Activated CD4-positive, alpha-beta T cell treated with anti-CD3 and anti-CD28 coated beads for 36 hours (primary cell): ENCODE results near the gene MAMLD1. TPM values are rescaled to one million over a fixed set of nuclear protein-coding genes. Genes with fewer than 3 reads are reported as not detected.
A peak's percentile ranks its signal among the peaks of the same experiment; 100 is the strongest.

Experiments
- ATAC-seq: fragments of 200-7000 bp; cut with Tn5 transposase; one replicate; pipeline ENCODE4 v1.10.0; 2021; ENCODE audit warnings: mild to moderate bottlenecking, moderate library complexity
- CTCF ChIA-PET: fragments of 350-600 bp; sonication (Branson Sonifier 250); formaldehyde crosslinking; loops from one replicate; lab custom pipeline; 2021; ENCODE audit warnings: antibody characterized with exemption; lab: Charles Lee
- POLR2A ChIA-PET: fragments of 350-600 bp; sonication (Branson Sonifier 250); formaldehyde crosslinking; loops from one replicate; lab custom pipeline; 2021; ENCODE audit warnings: antibody characterized with exemption, inconsistent platforms; lab: Charles Lee
- DNase-seq: peaks from one replicate; pipeline ENCODE4 v3.0.0-alpha.2; 2020
- H3K27ac Mint-ChIP-seq: one replicate; pipeline ENCODE4 v1.8.0; 2021; ENCODE audit warnings: mixed read lengths
- H3K27me3 Mint-ChIP-seq: one replicate; pipeline ENCODE4 v1.8.0; 2021; ENCODE audit warnings: mixed read lengths
- H3K36me3 Mint-ChIP-seq: one replicate; pipeline ENCODE4 v1.8.0; 2021; ENCODE audit warnings: low read depth, mixed read lengths
- H3K4me1 Mint-ChIP-seq: one replicate; pipeline ENCODE4 v1.8.0; 2021; ENCODE audit warnings: mixed read lengths
- H3K4me3 Mint-ChIP-seq: one replicate; pipeline ENCODE4 v1.8.0; 2021; ENCODE audit warnings: mild to moderate bottlenecking, moderate library complexity, mixed read lengths
- H3K9me3 Mint-ChIP-seq: one replicate; pipeline ENCODE4 v1.8.0; 2021; ENCODE audit warnings: low read depth, mixed read lengths
- intact Hi-C, 2 experiments: fragments of 100-400 bp; cut with DNase I in 1 of 2; cut with micrococcal nuclease in 1 of 2; formaldehyde crosslinking; loops; one replicate each; pipeline versions ENCODE4 v1.14.2 to v1.15.1; 2022 to 2024; cut with DNase I, micrococcal nuclease
- total RNA-seq, 2 experiments: library from RNA; stranded (reverse); gene quantifications; one replicate each; pipeline ENCODE4 v1.2.3, GENCODE V29; 2021

The MAMLD1 gene
- total RNA-seq, 2 experiments from 2014 or later = 1.5 to 1.6 TPM

GRCh38 chrX:150486011-150486410, 122.9 kb downstream of the MAMLD1 start:
- no peaks in the 10 kb centered on the region for H3K9me3 Mint-ChIP-seq
- intact Hi-C loops = loop anchor here (2.0 to 10.0 kb wide), 4 partner anchors 37 to 524 kb away; no protein-coding TSS in a partner anchor
- POLR2A ChIA-PET = no interaction called here

GRCh38 chrX:150487369-150488094, 124.4 kb downstream of the MAMLD1 start:
- Mint-ChIP-seq H3K36me3 (no peaks in the 10 kb centered on the region), H3K4me1 (peaks cover 12% of the 10 kb centered on the region), H3K27me3 (no peaks in the 10 kb centered on the region), H3K9me3 (no peaks in the 10 kb centered on the region), H3K4me3 (no peak overlapping the region), H3K27ac (no peak overlapping the region)
- ATAC-seq (no peak), DNase-seq (no peak)
- ChIA-PET POLR2A (no interaction called here), CTCF (interaction anchor here (0.9 to 1.7 kb wide), 5 partner anchors 9 to 122 kb away, joined by 3 to 6 read pairs (median 3); no protein-coding TSS in a partner anchor)
- intact Hi-C loops = loop anchor here (2.0 to 10.0 kb wide), 4 partner anchors 39 to 525 kb away; no protein-coding TSS in a partner anchor

More at GRCh38 chrX:150486011-150486410, 122.9 kb downstream of the MAMLD1 start:
- Mint-ChIP-seq H3K4me1 (peaks cover 26% of the 10 kb centered on the region), H3K36me3 (no peaks in the 10 kb centered on the region), H3K27me3 (no peaks in the 10 kb centered on the region), H3K27ac (no peak overlapping the region), H3K4me3 (no peak overlapping the region)
- peak; percentile 28 for ATAC-seq
- CTCF ChIA-PET = interaction anchor here (0.5 to 1.9 kb wide), 5 partner anchors 9 to 122 kb away, joined by 3 to 7 read pairs (median 5); partner anchors contain the start of gene MAMLD1
- DNase-seq = peak; percentile 66

- ChIA-PET CTCF (no interaction called here), POLR2A (interaction anchor here (0.5 kb wide), 1 partner anchor 228 kb away, joined by 3 read pairs; no protein-coding TSS in a partner anchor)
- Mint-ChIP-seq H3K36me3 (no peaks in the 10 kb centered on the region), H3K9me3 (no peaks in the 10 kb centered on the region), H3K27me3 (no peaks in the 10 kb centered on the region), H3K4me3 (no peak overlapping the region), H3K4me1 (no peaks in the 10 kb centered on the region), H3K27ac (no peak overlapping the region)
- ATAC-seq (no peak), DNase-seq (no peak)
- intact Hi-C loops = loop anchor here (5.0 to 10.0 kb wide), 3 partner anchors 285 to 527 kb away; no protein-coding TSS in a partner anchor
These were observed 126.4 kb downstream of the MAMLD1 start for GRCh38 chrX:150489359-150490015.

- POLR2A ChIA-PET = no interaction called here
- no peaks in the 10 kb centered on the region for H3K36me3 Mint-ChIP-seq
- intact Hi-C loops = no loop called here
These were observed 132.4 kb downstream of the MAMLD1 start for GRCh38 chrX:150495496-150495895.

GRCh38 chrX:150499240-150499639, 136.1 kb downstream of the MAMLD1 start:
- DNase-seq = no peak
- H3K4me3 Mint-ChIP-seq = no peak overlapping the region
- no peaks in the 10 kb centered on the region for H3K4me1 Mint-ChIP-seq
- ChIA-PET CTCF (interaction anchor here (0.6 kb wide), 1 partner anchor 747 kb away, joined by 3 read pairs; no protein-coding TSS in a partner anchor), POLR2A (no interaction called here)
- no peak for ATAC-seq
- no peaks in the 10 kb centered on the region for H3K9me3 Mint-ChIP-seq
- intact Hi-C loops = no loop called here
- H3K27me3 Mint-ChIP-seq = no peaks in the 10 kb centered on the region
- H3K36me3 Mint-ChIP-seq = no peaks in the 10 kb centered on the region
- no peak overlapping the region for H3K27ac Mint-ChIP-seq

More at GRCh38 chrX:150495496-150495895, 132.4 kb downstream of the MAMLD1 start:
- Mint-ChIP-seq H3K27ac (no peak overlapping the region), H3K4me3 (no peak overlapping the region), H3K9me3 (no peaks in the 10 kb centered on the region), H3K27me3 (no peaks in the 10 kb centered on the region), H3K4me1 (no peaks in the 10 kb centered on the region)
- CTCF ChIA-PET = no interaction called here
- ATAC-seq (no peak), DNase-seq (no peak)

- no peak for ATAC-seq
- no peaks in the 10 kb centered on the region for H3K36me3 Mint-ChIP-seq
- H3K27ac Mint-ChIP-seq = no peak overlapping the region
- no peaks in the 10 kb centered on the region for H3K27me3 Mint-ChIP-seq
- ChIA-PET POLR2A (no interaction called here), CTCF (no interaction called here)
- no peaks in the 10 kb centered on the region for H3K9me3 Mint-ChIP-seq
- H3K4me1 Mint-ChIP-seq = no peaks in the 10 kb centered on the region
- H3K4me3 Mint-ChIP-seq = no peak overlapping the region
- intact Hi-C loops = no loop called here
- DNase-seq = no peak
These were observed 139.0 kb downstream of the MAMLD1 start for GRCh38 chrX:150502091-150502490.

- Mint-ChIP-seq H3K4me3 (no peak overlapping the region), H3K9me3 (no peaks in the 10 kb centered on the region), H3K36me3 (no peaks in the 10 kb centered on the region), H3K27ac (no peak overlapping the region), H3K27me3 (no peaks in the 10 kb centered on the region), H3K4me1 (no peaks in the 10 kb centered on the region)
- intact Hi-C loops = no loop called here
- POLR2A ChIA-PET = no interaction called here
- CTCF ChIA-PET = interaction anchor here (0.5 kb wide), 1 partner anchor 292 kb away, joined by 4 read pairs; no protein-coding TSS in a partner anchor
- no peak for DNase-seq
- no peak for ATAC-seq
These were observed 140.1 kb downstream of the MAMLD1 start for GRCh38 chrX:150502979-150503897.

- Mint-ChIP-seq H3K4me1 (no peaks in the 10 kb centered on the region), H3K9me3 (no peaks in the 10 kb centered on the region), H3K27ac (no peak overlapping the region), H3K27me3 (no peaks in the 10 kb centered on the region), H3K4me3 (no peak overlapping the region), H3K36me3 (no peaks in the 10 kb centered on the region)
- ChIA-PET POLR2A (no interaction called here), CTCF (no interaction called here)
- ATAC-seq = no peak
- intact Hi-C loops = no loop called here
- no peak for DNase-seq
These were observed 140.7 kb downstream of the MAMLD1 start for GRCh38 chrX:150503898-150504219.

- Mint-ChIP-seq H3K27ac (no peak overlapping the region), H3K4me1 (no peaks in the 10 kb centered on the region), H3K27me3 (no peaks in the 10 kb centered on the region), H3K36me3 (no peaks in the 10 kb centered on the region), H3K4me3 (no peak overlapping the region), H3K9me3 (no peaks in the 10 kb centered on the region)
- intact Hi-C loops = no loop called here
- no peak for ATAC-seq
- ChIA-PET POLR2A (no interaction called here), CTCF (interaction anchor here (0.9 kb wide), 1 partner anchor 17 kb away, joined by 4 read pairs; no protein-coding TSS in a partner anchor)
- DNase-seq = no peak
These were observed 141.5 kb downstream of the MAMLD1 start for GRCh38 chrX:150504397-150505182.

- Mint-ChIP-seq H3K27me3 (no peaks in the 10 kb centered on the region), H3K36me3 (no peaks in the 10 kb centered on the region), H3K27ac (no peak overlapping the region), H3K4me1 (no peaks in the 10 kb centered on the region), H3K9me3 (no peaks in the 10 kb centered on the region), H3K4me3 (no peak overlapping the region)
- ChIA-PET POLR2A (no interaction called here), CTCF (no interaction called here)
- no peak for DNase-seq
- no peak for ATAC-seq
- intact Hi-C loops = no loop called here
These were observed 142.9 kb downstream of the MAMLD1 start for GRCh38 chrX:150506020-150506419.
